Left lobe of liver (tissue), 2 donors: ENCODE results near the gene AQP1. TPM values are rescaled to one million over a fixed set of nuclear protein-coding genes. Genes with fewer than 3 reads are reported as not detected.

Source experiments
- ATAC-seq: fragments of 200-7000 bp; cut with Tn5 transposase; one replicate; pipeline ENCODE4 v1.9.1; 2020; ENCODE audit warnings: mild to moderate bottlenecking, moderate library complexity
- DNase-seq: peaks from one replicate; pipeline ENCODE4 v3.0.0-alpha.2; 2020; ENCODE audit warnings: low spot score
- total RNA-seq: library from RNA; stranded (reverse); gene quantifications from one replicate; pipeline ENCODE4 v1.2.1, GENCODE V29; 2021
- donor health status: DM: no; HTN: no; CAD: no; lungs with moderate emphysema.
- donor health status: DM: no; HTN: yes; CAD: no.

AQP1 gene
- total RNA-seq, 1 donor from 2014 or later = 16.6 TPM

DNA sequence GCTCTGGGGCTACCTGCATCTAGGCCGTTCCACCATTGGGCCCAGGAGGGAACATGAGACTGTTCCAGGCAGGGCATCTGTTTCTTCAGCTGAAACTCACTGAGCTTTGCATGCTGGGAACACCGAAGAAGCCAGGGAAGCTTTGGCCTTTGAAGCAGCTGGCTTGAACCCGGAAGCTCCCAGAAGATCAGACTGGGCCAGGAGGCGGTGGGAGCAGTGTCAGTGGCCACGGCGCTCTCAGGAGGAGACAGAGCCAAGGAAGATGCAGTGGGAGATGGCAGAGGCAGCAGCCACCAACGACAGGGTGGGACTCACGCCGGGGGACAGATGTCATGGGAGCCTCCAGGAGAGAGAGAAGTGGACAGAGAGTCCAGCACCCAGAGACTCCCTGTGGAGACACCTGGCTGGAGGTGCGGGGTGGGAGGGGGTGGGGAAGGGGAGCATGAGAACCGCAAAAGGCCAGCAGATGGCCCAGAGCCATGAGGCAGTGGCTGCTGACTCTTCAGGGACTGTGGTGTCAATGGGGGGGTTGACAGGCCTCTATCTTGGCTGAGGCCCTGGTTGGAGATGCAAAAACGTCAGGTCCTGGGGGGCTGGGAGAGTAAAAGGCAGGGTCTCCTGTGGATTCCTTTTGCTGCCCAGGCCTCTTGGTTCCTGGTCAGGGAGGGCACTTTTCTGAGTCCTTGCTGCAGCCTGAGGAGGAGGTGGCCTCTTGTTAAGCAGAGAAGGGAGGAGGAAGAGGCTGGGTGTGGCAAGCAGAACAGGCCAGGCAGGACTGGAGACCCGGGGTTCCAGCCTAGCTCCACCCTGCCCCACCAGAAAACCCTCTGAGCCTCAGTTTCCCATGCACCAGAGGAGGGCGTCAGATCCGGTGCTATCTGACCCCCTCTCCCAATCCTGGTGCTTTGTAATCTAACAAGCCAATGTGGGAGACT is 6.3 kb upstream of the AQP1 start:
- ATAC-seq = no peak
- DNase-seq = no peak

DNA sequence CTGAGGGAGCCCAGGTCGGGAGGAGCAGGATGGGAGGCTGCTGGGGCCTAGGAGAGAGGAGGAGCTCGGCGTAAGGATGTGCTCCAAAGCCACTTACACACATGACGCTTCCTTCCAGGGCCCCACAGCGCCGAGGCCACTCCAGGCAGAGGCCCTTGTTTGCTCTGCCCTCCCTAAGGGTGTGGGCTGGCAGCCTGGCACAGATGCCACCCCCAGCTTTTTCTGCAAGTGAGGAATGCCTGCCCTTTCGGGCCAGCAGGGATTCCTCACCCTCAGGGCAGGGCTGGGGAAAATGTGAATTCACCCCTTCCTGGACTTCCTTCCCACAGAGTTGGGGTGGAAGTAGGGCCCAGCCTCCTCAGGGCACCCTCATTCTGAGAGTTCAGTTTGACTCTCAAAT is 5.6 kb upstream of the AQP1 start:
- no peak for ATAC-seq

DNA sequence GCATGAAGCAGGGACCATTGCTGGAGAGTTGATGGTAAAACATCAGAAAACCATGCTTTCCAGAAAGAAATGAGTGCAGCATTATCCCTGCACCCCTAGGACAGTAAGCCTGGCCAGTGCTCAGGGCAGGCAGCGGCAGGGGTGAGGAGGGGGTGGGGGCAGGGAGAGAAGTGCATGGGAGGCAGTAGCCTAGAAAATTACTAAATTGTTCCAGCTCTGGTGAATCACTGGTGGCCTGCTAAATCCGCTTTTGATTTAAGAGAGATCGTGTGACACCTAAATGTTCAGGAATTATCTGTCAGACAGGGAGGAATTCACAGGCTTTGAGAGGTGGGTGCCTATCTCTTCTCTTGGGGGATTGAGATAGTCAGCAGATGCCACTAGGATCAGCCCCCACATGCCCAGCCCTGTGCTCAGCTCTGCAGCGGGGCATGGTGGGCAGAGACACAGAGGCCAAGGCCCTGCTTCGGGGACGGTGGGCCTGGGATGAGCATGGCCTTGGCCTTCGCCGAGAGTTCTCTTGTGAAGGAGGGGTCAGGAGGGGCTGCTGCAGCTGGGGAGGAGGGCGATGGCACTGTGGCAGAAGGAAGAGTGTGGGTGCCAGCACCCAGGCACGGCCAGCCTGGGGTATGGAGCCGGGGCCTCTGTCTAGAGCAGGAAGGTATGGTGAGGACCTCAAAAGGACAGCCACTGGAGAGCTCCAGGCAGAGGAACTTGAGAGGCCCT is 5.0 kb upstream of the AQP1 start:
- no peak for DNase-seq
- no peak for ATAC-seq

More for the DNA sequence above, 5.6 kb upstream of the AQP1 start:
- no peak for DNase-seq

DNA sequence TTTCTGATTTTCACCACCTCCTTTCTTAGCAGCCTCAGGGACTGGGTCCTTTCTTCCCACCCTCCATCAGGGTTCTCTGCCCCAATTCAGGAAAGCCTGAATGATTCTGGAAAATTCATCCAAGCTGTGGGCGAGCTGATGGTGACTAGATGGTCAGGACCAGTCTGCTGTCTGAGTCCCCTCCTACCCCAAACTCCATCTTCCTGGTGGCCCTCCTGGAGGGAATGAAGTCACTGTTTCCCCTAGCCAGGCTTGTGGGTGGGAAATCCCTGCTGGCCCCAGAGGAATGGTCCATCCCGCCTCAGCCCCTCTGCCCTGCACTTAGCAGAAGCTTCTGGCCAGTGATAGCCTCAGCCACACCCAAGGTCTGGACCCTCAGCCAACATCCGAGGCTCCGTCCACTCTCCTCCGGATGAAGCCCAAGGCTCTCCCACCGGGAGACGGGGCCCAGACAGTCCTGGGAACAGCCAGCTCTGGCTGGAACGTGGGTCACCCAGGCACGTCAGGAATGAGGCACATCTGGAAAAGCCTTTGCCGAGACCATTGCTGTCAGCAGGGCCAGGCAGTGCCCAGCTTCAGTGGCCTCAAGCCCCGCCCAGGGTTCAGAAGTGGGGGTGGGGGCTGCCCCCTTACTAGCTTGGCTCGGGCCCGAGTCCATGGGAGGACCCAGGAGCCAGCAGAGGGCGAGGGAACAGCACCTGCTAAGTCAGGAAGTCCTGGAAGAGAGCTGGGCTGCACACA is 4.0 kb upstream of the AQP1 start:
- no peak for ATAC-seq
- no peak for DNase-seq

DNA sequence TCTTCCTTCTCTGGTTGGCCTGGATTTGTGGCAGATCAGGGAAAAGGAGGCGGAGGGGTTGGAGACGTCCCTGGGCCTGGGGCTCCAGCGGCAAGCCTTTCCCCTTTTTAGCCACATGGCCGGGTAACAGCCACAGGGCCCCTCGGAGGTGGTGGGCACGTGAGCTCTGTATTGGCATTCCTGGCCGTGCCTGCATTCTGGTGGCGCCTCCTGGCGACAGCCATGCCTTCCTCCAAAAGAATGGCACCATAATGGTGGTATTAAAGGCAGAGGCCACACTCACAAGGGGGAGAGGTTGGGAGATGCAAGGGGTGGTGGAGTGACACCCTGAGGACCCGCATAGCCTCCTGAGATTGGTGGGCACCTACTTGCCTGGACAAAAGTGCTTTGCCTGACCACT is 3.0 kb upstream of the AQP1 start:
- no peak for ATAC-seq
- no peak for DNase-seq

DNA sequence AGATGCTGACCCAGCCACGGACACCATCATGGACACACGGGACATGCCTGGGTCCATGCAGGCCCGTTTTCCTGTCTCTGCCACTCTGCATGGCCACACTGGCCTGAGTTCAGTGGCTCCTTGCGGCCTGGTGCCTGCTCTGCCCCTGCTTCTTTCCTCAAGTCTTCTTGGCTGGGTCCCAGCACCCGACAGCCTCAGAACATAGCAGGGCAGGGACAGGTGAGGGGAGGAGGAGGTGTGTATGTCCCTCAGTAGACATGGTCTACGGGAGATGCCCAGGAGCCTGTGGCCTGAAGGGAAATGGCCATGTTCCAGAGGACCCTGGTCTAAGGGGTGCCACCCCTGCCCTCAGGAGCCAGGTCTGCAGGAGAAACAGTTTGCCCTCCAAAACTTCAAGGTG is 2.2 kb upstream of the AQP1 start:
- DNase-seq (no peak), ATAC-seq (no peak)

DNA sequence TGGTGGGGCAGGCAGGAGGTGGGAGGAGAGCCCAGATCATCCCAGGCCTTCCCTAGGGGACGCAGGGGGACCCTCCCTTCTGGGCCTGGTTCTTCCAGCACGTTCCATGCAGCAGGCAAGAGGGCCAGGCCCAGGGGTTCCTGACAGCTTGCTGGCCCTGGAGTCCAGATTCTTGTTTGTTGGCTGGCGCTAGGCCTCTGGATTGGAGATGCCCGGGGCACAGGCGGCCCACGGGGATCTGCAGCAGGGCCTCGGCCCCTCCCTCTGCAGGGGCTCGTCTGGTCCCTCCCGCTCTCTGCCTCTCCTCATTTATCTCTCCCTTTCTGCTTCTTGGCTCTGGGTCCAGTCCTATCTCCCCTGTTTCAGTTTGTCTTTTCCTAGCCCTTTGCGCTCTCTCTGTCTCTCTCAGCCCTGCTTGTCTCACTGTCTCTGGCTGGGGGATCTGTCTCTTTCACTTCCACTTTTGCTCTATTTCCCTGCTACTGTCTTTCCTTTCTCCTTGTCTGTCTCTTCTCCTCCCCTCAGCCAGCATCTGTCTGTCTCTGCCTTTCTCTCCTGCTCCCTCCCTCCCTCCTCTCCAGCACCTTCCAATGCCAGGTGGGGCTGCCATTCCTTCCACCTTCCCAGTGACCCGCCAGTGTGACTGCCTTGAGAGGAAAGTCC is 1.1 kb upstream of the AQP1 start:
- ATAC-seq (no peak), DNase-seq (no peak)

DNA sequence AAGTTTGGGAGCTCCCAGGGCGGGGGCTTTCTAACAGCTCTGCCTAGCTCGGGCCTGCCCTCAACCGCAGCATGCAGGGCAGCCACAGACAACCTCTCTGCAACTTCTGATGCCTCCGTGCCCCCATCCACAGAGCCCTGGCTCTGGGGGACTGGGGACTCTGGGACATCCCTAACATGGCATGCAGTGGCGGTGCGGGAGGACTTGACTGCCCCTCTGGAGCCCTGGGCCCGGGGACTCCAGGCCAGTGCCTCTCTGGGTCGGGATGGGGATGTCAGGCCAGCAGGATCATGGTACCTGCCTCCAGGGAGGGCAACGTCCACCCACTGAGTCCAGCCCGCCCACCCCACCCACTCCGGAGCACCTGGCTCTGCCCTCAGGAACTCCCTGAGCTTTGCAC is 520 bp upstream of the AQP1 start:
- DNase-seq (no peak), ATAC-seq (no peak)

DNA sequence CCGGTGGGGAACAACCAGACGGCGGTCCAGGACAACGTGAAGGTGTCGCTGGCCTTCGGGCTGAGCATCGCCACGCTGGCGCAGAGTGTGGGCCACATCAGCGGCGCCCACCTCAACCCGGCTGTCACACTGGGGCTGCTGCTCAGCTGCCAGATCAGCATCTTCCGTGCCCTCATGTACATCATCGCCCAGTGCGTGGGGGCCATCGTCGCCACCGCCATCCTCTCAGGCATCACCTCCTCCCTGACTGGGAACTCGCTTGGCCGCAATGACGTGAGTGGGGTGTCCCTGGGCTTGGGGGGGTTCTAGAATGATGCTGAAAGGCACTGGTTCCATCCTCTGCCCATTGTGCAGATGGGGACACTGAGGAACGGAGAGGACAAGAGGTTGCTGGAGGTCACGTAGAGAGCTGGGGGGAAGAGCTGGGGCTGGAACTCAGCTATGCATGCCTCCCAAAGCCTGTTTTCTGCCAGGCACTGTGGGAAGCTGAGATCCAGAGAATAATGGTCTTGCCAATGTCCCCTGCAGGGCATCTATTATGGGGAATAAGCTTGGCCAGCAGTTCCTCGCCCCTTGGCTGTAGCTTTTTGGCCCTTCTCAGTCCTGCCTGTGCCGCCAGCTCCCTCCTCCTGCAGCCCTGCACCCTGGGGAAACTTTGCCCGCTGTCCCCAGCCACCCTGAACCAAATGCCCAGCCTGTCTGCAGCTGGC is 523 bp downstream of the AQP1 start:
- ATAC-seq (peak; percentile 30), DNase-seq (no peak)

DNA sequence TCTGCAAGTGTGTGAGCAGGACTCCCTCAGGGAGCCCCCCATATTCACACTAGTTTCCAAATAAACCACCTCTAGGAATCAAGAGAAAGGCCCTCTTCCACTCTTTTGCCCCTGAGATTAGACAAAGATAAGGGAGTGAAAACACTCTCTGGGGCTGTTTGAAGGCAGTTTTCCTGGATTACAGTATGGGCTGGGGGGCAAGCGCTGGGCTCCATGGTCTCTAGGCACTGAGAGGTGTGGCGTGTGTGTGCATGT is 1.0 kb downstream of the AQP1 start:
- no peak for ATAC-seq
- DNase-seq = no peak

DNA sequence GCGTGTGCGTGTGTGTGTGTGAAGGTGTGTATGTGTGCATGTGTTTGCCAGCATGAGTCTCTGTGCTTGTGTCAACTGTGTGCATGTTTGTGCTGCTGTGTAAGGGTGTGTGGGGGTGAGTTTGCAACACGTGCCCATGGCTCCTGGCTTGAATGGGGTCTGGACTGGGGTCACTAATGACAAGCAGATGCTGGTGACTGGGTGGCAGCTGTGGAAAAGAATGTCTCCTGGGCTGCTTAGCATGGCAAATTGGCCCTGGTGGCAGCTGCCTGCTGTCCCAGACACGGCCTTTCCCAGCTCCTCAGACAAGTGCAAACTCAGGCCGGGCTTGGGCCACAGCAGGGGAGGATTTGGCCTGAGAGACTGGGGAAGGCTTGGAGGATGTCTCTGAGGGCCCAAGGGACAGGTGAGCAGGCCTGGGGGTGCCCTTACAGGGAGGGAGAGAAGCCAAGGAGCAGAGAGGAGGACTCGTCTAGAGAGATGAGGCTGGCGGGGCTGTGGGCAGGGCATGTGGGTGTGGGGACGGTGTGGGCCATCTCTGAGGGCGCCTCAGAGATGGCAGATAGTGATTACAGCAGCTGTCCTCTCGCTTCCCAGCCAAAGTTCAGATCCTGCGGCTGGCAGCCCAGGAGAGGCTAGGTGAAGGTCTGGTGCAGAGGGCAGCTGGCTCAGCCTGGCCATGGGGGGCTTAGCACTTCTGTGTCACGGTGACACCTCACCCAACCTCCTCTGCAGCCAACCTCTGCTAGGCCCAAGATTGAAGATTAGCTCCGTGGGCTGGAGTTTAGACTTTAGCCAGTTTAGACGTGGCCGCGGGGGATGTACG is 1.5 kb downstream of the AQP1 start:
- ATAC-seq (peak; percentile 55), DNase-seq (no peak)

DNA sequence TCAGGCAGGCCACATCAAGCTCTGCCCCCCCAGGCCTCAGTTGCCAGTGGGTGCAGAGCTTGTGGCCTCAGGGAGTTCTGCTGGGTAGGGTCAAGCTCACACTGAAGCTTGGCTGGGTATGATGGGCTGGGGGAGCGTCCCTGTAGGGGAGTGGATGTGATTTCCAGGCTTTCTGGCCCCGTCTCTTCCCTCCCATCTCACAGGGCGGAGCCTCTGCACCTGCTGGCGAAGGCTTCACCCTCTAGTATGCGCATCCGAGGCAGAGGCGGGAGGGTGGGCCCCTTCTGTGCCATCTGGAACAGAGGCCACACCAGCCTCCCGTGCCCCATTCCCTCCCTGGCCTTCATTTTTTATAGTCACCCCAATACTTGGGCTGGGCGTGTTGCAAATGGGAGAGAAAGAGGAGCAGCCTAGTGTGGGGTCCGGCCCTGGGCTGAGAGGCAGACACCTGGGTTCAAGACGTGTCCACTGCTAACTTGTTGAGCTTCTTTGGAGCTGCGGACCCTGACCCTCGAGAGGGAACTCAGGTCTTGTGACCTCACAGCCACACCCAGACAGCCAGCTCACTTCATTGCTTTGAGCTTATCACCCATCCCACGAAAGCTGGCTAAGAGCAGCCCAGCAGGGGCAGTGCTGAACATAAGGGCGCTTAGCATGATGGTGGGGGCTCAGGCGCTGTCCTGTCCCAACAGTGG is 2.3 kb downstream of the AQP1 start:
- ATAC-seq = no peak
- no peak for DNase-seq

DNA sequence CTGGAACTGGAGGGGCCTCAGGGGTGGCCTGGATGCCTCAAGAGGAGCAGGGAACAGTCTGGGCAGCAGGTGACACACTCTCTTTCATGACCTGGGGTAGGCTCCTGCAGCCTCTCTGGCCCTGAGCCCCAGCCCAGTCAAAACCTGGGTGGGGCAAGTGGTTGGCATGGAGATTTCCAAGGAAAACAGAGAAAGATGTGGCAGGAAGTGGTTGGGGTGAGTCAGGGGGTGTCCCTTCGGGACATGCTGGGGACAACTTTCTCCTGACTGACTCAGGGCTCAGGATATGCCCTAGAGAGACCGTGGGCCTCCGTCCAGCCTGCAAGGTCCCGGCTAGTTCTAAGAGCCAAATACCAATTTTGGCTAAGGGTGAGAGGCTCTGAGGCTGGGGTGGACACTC is 2.9 kb downstream of the AQP1 start:
- DNase-seq = no peak
- no peak for ATAC-seq

DNA sequence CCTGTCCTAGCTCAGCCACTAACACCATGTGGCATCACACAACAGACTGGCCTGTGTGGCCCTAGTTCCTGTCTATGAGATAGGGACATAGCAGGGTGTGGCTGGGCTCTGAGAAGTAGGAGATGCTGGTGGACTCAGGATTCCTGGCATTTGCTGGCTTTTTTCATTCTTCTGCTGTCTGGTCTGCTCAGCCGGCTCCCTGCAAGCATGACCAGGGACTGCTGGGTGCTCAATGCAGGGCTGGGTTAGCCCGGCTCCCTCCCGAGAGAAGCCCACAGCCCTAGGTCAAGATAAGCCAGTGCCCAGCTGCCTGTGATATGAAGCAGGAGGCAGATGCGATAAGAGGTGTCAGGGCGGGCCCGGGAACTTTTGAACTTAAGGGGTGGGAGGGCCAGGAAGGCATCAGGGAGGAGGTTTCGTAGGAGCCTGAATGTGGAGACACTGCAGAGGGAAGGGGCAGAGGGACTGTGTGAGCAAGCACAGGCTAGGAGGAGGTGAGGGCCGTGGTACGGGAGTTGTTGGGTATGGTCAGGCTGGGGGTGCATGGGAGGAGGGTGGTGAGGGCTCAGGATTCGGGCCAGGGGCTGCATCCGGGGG is 3.5 kb downstream of the AQP1 start:
- no peak for ATAC-seq
- no peak for DNase-seq

DNA sequence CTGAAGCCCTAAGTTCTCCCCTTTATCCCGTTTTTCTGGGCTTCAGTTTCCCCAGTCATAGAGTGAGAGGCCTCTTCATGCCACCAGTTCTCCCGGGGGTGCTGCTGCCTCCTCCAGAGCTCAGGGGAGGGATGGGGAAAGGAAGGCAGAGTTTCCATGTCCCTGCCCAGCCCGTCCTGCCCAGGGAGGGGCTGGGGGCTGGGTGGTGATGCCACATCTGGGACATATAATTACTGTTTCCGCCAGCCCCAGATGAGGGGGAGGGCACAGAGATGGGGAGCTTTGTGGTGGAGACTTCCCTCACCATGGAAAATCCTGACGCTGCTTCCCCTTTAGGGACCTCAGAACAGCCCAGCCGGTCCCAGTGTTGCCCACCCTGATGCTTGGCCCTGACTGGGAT is 4.1 kb downstream of the AQP1 start:
- no peak for DNase-seq
- no peak for ATAC-seq

DNA sequence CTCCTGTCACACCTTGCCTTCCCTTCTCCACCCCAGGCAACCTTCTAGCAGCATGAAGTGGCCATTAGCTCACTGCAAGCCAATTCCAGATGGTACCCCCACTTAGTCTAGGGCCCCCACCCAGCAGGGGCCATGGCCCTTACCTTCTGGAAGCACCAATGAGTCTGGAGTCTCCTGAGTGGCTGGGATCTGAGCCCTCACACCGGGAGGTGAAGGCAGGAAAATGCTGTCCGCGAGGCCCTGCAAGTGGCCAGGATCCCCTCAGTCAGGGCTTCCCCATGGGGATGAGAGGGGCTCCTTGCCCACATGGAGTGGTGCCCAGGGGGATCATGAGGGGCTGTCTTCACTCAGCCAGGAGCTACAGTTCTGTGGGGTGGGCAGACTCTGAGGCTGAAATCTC is 4.6 kb downstream of the AQP1 start:
- no peak for DNase-seq

DNA sequence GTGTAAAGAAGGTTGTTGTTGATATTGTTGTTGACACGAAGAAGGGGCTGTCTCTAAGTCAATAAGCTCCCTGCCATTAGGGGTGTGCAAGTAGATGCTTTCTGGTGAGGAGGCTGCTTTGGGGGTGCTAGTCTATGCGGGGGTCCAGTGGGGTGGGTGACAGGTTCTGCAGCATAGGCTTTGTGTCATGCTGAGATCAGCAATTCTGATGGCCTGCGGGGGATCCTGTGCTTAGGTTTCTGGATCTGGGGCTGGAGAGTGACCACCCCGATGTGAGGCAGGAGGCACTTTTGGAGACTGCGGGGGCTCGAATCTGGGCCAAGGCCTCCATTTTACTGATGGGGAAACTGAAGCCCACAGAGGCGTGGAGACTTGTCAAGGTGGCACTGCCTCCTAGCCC is 5.1 kb downstream of the AQP1 start:
- DNase-seq (no peak), ATAC-seq (no peak)

More for the DNA sequence above, 4.6 kb downstream of the AQP1 start:
- no peak for ATAC-seq

DNA sequence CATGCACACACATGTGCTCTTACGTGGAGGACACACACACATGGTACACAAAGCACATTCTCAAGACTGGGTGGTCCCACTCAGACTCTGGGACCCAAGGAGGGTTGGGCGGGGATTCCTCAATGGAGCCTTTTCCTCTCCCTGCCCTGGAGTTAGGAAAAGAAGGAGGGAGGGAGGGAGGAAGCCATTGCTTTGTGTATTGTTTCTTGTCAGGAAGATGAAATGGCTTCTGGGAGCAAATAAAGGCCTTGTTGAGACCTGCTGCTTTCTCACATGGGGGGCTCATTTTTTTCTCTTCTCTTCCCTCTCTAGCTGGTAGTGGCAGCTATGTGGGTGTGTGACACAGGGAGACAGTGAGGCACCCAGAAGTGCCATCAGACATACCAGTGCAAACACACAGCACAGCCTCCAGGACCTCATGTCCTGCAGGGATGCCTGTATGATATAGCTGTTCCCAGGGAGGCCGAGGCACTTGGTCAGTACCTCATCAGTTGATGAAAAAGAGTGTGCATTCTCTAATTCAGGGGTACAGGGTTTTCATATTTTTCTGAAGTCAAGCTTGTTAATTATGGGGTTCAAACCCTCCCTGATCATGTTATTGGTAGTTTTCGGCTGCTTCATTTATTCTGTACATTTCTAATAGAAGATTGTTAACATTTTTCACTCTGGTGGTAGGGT is 5.7 kb downstream of the AQP1 start:
- no peak for DNase-seq
- ATAC-seq = no peak
